Measurements from ENCODE around the gene NPAT. TPM values are rescaled to one million over a fixed set of nuclear protein-coding genes. Genes with fewer than 3 reads are reported as not detected.
A peak's percentile ranks its signal among the peaks of the same experiment; 100 is the strongest.

The NPAT gene
- total RNA-seq = 10 to 100 TPM in 3 of 4 donors, 1 to 10 TPM in 1; 9.5 to 14.9 (median 12.4) TPM

GRCh38 chr11:108222574-108223347, at the start of gene NPAT, which contains the start of gene ATM:
Gene NPAT (minus strand): TSS chr11:108222638. CDS start chr11:108222536, 102 bp downstream.
Gene ATM (plus strand): TSS chr11:108223067. CDS start chr11:108227625, 4,558 bp downstream.
- H3K9me3 ChIP-seq = no peaks in the 10 kb centered on the region
- H3K4me3 ChIP-seq = peak within 1 kb of the TSS; percentile 59 to 82
- H3K27ac ChIP-seq = peak within 1 kb of the TSS; percentile 79 to 98 (median 90)
- peaks cover 9 to 71% (median 15%) of the 10 kb centered on the region in 3 donors for H3K4me1 ChIP-seq
- TF ChIP-seq POLR2A (IDR thresholded peaks at IDR 0.05) (peak; percentile 87 to 91), EP300 (IDR thresholded peaks at IDR 0.05) (no peak), POLR2AphosphoS5 (IDR thresholded peaks at IDR 0.05) (peak; percentile 98)
- TF ChIP-seq, protein P1, sequence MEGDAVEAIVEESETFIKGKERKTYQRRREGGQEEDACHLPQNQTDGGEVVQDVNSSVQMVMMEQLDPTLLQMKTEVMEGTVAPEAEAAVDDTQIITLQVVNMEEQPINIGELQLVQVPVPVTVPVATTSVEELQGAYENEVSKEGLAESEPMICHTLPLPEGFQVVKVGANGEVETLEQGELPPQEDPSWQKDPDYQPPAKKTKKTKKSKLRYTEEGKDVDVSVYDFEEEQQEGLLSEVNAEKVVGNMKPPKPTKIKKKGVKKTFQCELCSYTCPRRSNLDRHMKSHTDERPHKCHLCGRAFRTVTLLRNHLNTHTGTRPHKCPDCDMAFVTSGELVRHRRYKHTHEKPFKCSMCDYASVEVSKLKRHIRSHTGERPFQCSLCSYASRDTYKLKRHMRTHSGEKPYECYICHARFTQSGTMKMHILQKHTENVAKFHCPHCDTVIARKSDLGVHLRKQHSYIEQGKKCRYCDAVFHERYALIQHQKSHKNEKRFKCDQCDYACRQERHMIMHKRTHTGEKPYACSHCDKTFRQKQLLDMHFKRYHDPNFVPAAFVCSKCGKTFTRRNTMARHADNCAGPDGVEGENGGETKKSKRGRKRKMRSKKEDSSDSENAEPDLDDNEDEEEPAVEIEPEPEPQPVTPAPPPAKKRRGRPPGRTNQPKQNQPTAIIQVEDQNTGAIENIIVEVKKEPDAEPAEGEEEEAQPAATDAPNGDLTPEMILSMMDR (IDR thresholded peaks at IDR 0.05) = peak in 3 of 4 experiments; percentile 76 to 80 (median 77)
- peaks cover 0 to 9% of the 10 kb centered on the region in 2 donors for H3K36me3 ChIP-seq
- 0% methylated on average over 2 to 9 of the region's 70 CpGs for WGBS, 2 donors (ENCODE audit: low coverage in 1 of 2)
- H3K27me3 ChIP-seq = no peaks in the 10 kb centered on the region
- ATAC-seq = peak; percentile 98

DNA sequence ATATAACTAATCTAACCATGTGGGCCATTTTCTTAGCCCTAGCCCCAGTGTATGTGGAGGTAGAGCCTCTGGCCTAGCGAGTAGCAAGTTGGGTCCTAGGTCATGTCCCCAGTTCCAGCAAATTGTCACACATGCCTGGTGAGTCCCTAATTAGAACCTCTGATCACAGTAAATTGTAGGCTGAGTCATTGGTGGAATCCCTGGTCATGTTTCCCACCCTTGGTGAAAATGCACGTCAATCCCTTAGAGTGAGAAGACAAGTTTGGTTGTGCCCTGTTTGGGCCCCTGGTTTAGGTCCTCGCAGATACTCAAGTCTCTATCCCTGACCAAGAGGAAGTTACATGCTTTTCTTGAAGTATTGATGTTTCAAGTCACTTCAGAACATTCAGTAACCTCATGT, 47.1 kb upstream of the NPAT start:
- no peaks in the 10 kb centered on the region for H3K27me3 ChIP-seq
- no peak overlapping the region for H3K27ac ChIP-seq
- H3K9me3 ChIP-seq = peaks cover 0 to 5% (median 0%) of the 10 kb centered on the region in 3 donors
- WGBS, 2 donors (ENCODE audit: low coverage in 1 of 2) = 86 to 95% methylated on average over 2 to 3 of the region's 3 CpGs
- TF ChIP-seq, protein P1 (IDR thresholded peaks at IDR 0.05) = no peak
- TF ChIP-seq EP300 (IDR thresholded peaks at IDR 0.05) (no peak), POLR2A (IDR thresholded peaks at IDR 0.05) (no peak), POLR2AphosphoS5 (IDR thresholded peaks at IDR 0.05) (no peak)
- no peaks in the 10 kb centered on the region for H3K4me1 ChIP-seq
- no peak overlapping the region for H3K4me3 ChIP-seq
- H3K36me3 ChIP-seq = peaks cover 3 to 72% of the 10 kb centered on the region in 2 donors
- ATAC-seq = no peak

DNA sequence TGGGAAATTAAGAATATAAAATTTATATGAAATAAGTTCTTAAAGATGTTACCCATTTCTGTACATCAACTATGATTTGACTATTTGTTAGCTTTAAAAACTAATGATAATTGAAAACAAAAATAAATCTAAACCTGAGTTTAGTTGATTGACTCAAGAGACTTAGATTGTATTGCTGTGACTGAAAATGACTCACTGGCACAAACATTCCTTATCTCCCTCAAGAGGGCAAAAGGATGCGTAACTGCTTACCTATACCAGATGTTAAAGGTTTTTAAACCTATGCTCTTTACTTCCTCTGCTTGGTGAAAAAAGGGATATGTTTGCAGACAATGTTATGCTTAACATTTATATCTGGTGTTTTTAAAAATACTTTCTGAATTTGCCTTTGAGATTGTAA, 30.7 kb upstream of the NPAT start:
- Histone ChIP-seq H3K36me3 (peaks cover 3 to 97% of the 10 kb centered on the region in 2 donors), H3K27me3 (no peaks in the 10 kb centered on the region), H3K4me3 (no peak overlapping the region), H3K9me3 (no peaks in the 10 kb centered on the region), H3K4me1 (no peaks in the 10 kb centered on the region), H3K27ac (no peak overlapping the region)
- TF ChIP-seq POLR2A (IDR thresholded peaks at IDR 0.05) (no peak), POLR2AphosphoS5 (IDR thresholded peaks at IDR 0.05) (no peak), EP300 (IDR thresholded peaks at IDR 0.05) (no peak)
- TF ChIP-seq, protein P1 (IDR thresholded peaks at IDR 0.05) = no peak
- no peak for ATAC-seq
- 100% methylated on average over 1 of the region's 1 CpG for WGBS, 2 donors (ENCODE audit: low coverage in 1 of 2)

- H3K4me1 ChIP-seq = no peaks in the 10 kb centered on the region
- ATAC-seq = no peak
- H3K9me3 ChIP-seq = no peaks in the 10 kb centered on the region
- H3K27ac ChIP-seq = no peak overlapping the region
- 88 to 100% methylated on average over 2 of the region's 2 CpGs for WGBS, 2 donors (ENCODE audit: low coverage in 1 of 2)
- H3K36me3 ChIP-seq = peaks cover 0 to 78% of the 10 kb centered on the region in 2 donors
- TF ChIP-seq, protein P1 (IDR thresholded peaks at IDR 0.05) = no peak
- TF ChIP-seq EP300 (IDR thresholded peaks at IDR 0.05) (no peak), POLR2A (IDR thresholded peaks at IDR 0.05) (no peak), POLR2AphosphoS5 (IDR thresholded peaks at IDR 0.05) (no peak)
- H3K4me3 ChIP-seq = no peak overlapping the region
- H3K27me3 ChIP-seq = no peaks in the 10 kb centered on the region
These were observed 24.4 kb upstream of the NPAT start for GRCh38 chr11:108246885-108247284.

All from gastroesophageal sphincter (tissue), 4 donors.